HG02763 (cell line): Measurements from ENCODE around the gene ZNF638.

Experiments
- ATAC-seq: cut with Tn5 transposase; IDR thresholded peaks from one replicate; pipeline ENCODE4 v1.9.1; 2021; ENCODE audit warnings: mild to moderate bottlenecking, moderate library complexity; ENCODE audit not compliant: unreplicated experiment

Gene ZNF638

GRCh38 chr2:71468279-71469015 is 136.9 kb downstream of the ZNF638 start:
- ATAC-seq: no peak

GRCh38 chr2:71469403-71470398 is 138.1 kb downstream of the ZNF638 start:
- ATAC-seq: no peak

GRCh38 chr2:71471276-71471675 is 139.7 kb downstream of the ZNF638 start:
- no peak for ATAC-seq

GRCh38 chr2:71472019-71472418 is 140.4 kb downstream of the ZNF638 start:
- no peak for ATAC-seq

- no peak for ATAC-seq
Measured at GRCh38 chr2:71473346-71474031, 141.9 kb downstream of the ZNF638 start.

GRCh38 chr2:71474116-71474743 is 142.6 kb downstream of the ZNF638 start:
- ATAC-seq: no peak

GRCh38 chr2:71474744-71475397 is 143.3 kb downstream of the ZNF638 start:
- ATAC-seq: no peak

- no peak for ATAC-seq
Measured at GRCh38 chr2:71476495-71476894, 144.9 kb downstream of the ZNF638 start.

- no peak for ATAC-seq
Measured at GRCh38 chr2:71477231-71477691, 145.7 kb downstream of the ZNF638 start.

- no peak for ATAC-seq
Measured at GRCh38 chr2:71478806-71479205, 147.2 kb downstream of the ZNF638 start.

GRCh38 chr2:71479261-71479660 is 147.7 kb downstream of the ZNF638 start:
- ATAC-seq: no peak

GRCh38 chr2:71481111-71481510 is 149.5 kb downstream of the ZNF638 start:
- ATAC-seq: no peak

- no peak for ATAC-seq
Measured at GRCh38 chr2:71482055-71482454, 150.5 kb downstream of the ZNF638 start.

- no peak for ATAC-seq
Measured at GRCh38 chr2:71483246-71483645, 151.7 kb downstream of the ZNF638 start.

GRCh38 chr2:71484354-71484753 is 152.8 kb downstream of the ZNF638 start:
- ATAC-seq: no peak
